ENCODE results near the gene PRR23E. TPM values are rescaled to one million over a fixed set of nuclear protein-coding genes. Genes with fewer than 3 reads are reported as not detected.

Gene PRR23E
- total RNA-seq, 6 experiments from 2014 or later = not detected

GRCh38 chr3:127195417-127195816, 2.5 kb downstream of the PRR23E start:
- DNase-seq = no peak

GRCh38 chr3:127196002-127196401, 3.1 kb downstream of the PRR23E start:
- Mint-ChIP-seq H3K36me3 (ENCODE audit: low read depth) (no peaks in the 10 kb centered on the region), H3K4me1 (ENCODE audit: low read depth) (no peaks in the 10 kb centered on the region), H3K4me3 (no peak overlapping the region), H3K27me3 (ENCODE audit: insufficient read depth) (peaks cover 34% of the 10 kb centered on the region), H3K27ac (no peak overlapping the region), H3K9me3 (peaks cover 15% of the 10 kb centered on the region)
- no peak for TF ChIP-seq CTCF (IDR thresholded peaks at IDR 0.05)
- DNase-seq = no peak

More at GRCh38 chr3:127195417-127195816, 2.5 kb downstream of the PRR23E start:
- Mint-ChIP-seq H3K4me3 (no peak overlapping the region), H3K27me3 (ENCODE audit: insufficient read depth) (peaks cover 34% of the 10 kb centered on the region), H3K36me3 (ENCODE audit: low read depth) (no peaks in the 10 kb centered on the region), H3K9me3 (peaks cover 15% of the 10 kb centered on the region), H3K27ac (no peak overlapping the region), H3K4me1 (ENCODE audit: low read depth) (no peaks in the 10 kb centered on the region)
- no peak for TF ChIP-seq CTCF (IDR thresholded peaks at IDR 0.05)

GRCh38 chr3:127196466-127197299, 3.8 kb downstream of the PRR23E start:
- no peak for TF ChIP-seq CTCF (IDR thresholded peaks at IDR 0.05)
- Mint-ChIP-seq H3K27ac (no peak overlapping the region), H3K9me3 (peaks cover 14% of the 10 kb centered on the region), H3K4me3 (no peak overlapping the region), H3K27me3 (ENCODE audit: insufficient read depth) (peaks cover 34% of the 10 kb centered on the region), H3K36me3 (ENCODE audit: low read depth) (no peaks in the 10 kb centered on the region), H3K4me1 (ENCODE audit: low read depth) (no peaks in the 10 kb centered on the region)
- no peak for DNase-seq

GRCh38 chr3:127197300-127198189, 4.6 kb downstream of the PRR23E start:
- no peaks in the 10 kb centered on the region for H3K4me1 Mint-ChIP-seq (ENCODE audit: low read depth)
- no peak for TF ChIP-seq CTCF (IDR thresholded peaks at IDR 0.05)
- no peaks in the 10 kb centered on the region for H3K36me3 Mint-ChIP-seq (ENCODE audit: low read depth)
- peaks cover 35% of the 10 kb centered on the region for H3K27me3 Mint-ChIP-seq (ENCODE audit: insufficient read depth)
- H3K4me3 Mint-ChIP-seq = no peak overlapping the region
- H3K9me3 Mint-ChIP-seq = peaks cover 8% of the 10 kb centered on the region; the same call in 1 of the 2 replicates
- DNase-seq = no peak
- no peak overlapping the region for H3K27ac Mint-ChIP-seq

GRCh38 chr3:127200086-127200691, 7.3 kb downstream of the PRR23E start:
- Mint-ChIP-seq H3K27ac (no peak overlapping the region), H3K36me3 (ENCODE audit: low read depth) (no peaks in the 10 kb centered on the region), H3K9me3 (peaks cover 8% of the 10 kb centered on the region; the same call in 1 of the 2 replicates), H3K4me1 (ENCODE audit: low read depth) (no peaks in the 10 kb centered on the region), H3K27me3 (ENCODE audit: insufficient read depth) (peaks cover 30% of the 10 kb centered on the region), H3K4me3 (no peak overlapping the region)
- no peak for DNase-seq
- no peak for TF ChIP-seq CTCF (IDR thresholded peaks at IDR 0.05)

Data from HFFc6 (cell line).